Left ventricle myocardium inferior (tissue), 1 donor: Measurements from ENCODE around the gene NEURL1. TPM values are rescaled to one million over a fixed set of nuclear protein-coding genes. Genes with fewer than 3 reads are reported as not detected.

Experiments used
- DNase-seq: peaks from one replicate; pipeline ENCODE4 v3.0.0-alpha.2; 2020
- H3K27ac ChIP-seq: fragments of 200-600 bp; replicated peaks from 2 replicates; pipeline ENCODE4 v1.8.0; 2021
- H3K27me3 ChIP-seq: fragments of 200-600 bp; 2 replicates; pipeline ENCODE4 v1.8.0; 2021; ENCODE audit warnings: low read depth
- H3K36me3 ChIP-seq: fragments of 200-600 bp; 2 replicates; pipeline ENCODE4 v1.8.0; 2021
- H3K4me1 ChIP-seq: fragments of 200-600 bp; 2 replicates; pipeline ENCODE4 v1.8.0; 2021
- H3K4me3 ChIP-seq: fragments of 200-600 bp; 2 replicates; pipeline ENCODE4 v1.8.0; 2021; ENCODE audit warnings: mild to moderate bottlenecking, moderate library complexity
- H3K9me3 ChIP-seq: fragments of 200-600 bp; replicated peaks from 2 replicates; pipeline ENCODE4 v1.8.0; 2021
- intact Hi-C: fragments of 100-400 bp; cut with micrococcal nuclease; formaldehyde crosslinking; loops from one replicate; pipeline ENCODE4 v1.11.0; 2022
- total RNA-seq: library from RNA; stranded (reverse); fragmentation: NEBNext Ultra II Directional; extraction: Animal tissue kit (Norgen Biotek cat#: 25700); gene quantifications from one replicate; pipeline ENCODE4 v1.2.1, GENCODE V29; 2021
- TF ChIP-seq, protein P1 (sequence below): fragments of 200-600 bp; IDR thresholded peaks from 2 replicates; pipeline ENCODE4 v1.8.0; 2021; ENCODE audit warnings: antibody characterized with exemption, mild to moderate bottlenecking, borderline replicate concordance
- donor health status: DM: no; HTN: yes; CAD: no; lungs with severe emphysema.

Gene NEURL1
- total RNA-seq, 1 donor from 2014 or later: 0.14 TPM

GRCh38 chr10:103573205-103573487 lies 79.6 kb downstream of the NEURL1 start:
- Histone ChIP-seq H3K36me3 (no peaks in the 10 kb centered on the region), H3K27ac (no peak overlapping the region), H3K27me3 (peaks cover 37% of the 10 kb centered on the region), H3K4me3 (no peak overlapping the region), H3K9me3 (no peaks in the 10 kb centered on the region), H3K4me1 (no peaks in the 10 kb centered on the region)
- intact Hi-C loops: no loop called here
- DNase-seq: no peak
- TF ChIP-seq, protein P1, sequence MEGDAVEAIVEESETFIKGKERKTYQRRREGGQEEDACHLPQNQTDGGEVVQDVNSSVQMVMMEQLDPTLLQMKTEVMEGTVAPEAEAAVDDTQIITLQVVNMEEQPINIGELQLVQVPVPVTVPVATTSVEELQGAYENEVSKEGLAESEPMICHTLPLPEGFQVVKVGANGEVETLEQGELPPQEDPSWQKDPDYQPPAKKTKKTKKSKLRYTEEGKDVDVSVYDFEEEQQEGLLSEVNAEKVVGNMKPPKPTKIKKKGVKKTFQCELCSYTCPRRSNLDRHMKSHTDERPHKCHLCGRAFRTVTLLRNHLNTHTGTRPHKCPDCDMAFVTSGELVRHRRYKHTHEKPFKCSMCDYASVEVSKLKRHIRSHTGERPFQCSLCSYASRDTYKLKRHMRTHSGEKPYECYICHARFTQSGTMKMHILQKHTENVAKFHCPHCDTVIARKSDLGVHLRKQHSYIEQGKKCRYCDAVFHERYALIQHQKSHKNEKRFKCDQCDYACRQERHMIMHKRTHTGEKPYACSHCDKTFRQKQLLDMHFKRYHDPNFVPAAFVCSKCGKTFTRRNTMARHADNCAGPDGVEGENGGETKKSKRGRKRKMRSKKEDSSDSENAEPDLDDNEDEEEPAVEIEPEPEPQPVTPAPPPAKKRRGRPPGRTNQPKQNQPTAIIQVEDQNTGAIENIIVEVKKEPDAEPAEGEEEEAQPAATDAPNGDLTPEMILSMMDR: no peak

GRCh38 chr10:103574097-103575061 lies 80.9 kb downstream of the NEURL1 start:
- Histone ChIP-seq H3K4me3 (no peak overlapping the region), H3K27ac (no peak overlapping the region), H3K9me3 (no peaks in the 10 kb centered on the region), H3K27me3 (peaks cover 42% of the 10 kb centered on the region), H3K4me1 (no peaks in the 10 kb centered on the region), H3K36me3 (no peaks in the 10 kb centered on the region)
- intact Hi-C loops: no loop called here
- DNase-seq: no peak
- TF ChIP-seq, protein P1: no peak

- Histone ChIP-seq H3K9me3 (no peaks in the 10 kb centered on the region), H3K27me3 (peaks cover 54% of the 10 kb centered on the region), H3K4me3 (no peak overlapping the region), H3K36me3 (no peaks in the 10 kb centered on the region), H3K4me1 (peaks cover 6% of the 10 kb centered on the region), H3K27ac (no peak overlapping the region)
- intact Hi-C loops: no loop called here
- no peak for DNase-seq
- TF ChIP-seq, protein P1: no peak
Observed at GRCh38 chr10:103575416-103576075, 82.0 kb downstream of the NEURL1 start.

GRCh38 chr10:103576076-103576471 lies 82.6 kb downstream of the NEURL1 start:
- Histone ChIP-seq H3K9me3 (no peaks in the 10 kb centered on the region), H3K36me3 (no peaks in the 10 kb centered on the region), H3K4me3 (no peak overlapping the region), H3K4me1 (peaks cover 12% of the 10 kb centered on the region), H3K27me3 (peaks cover 55% of the 10 kb centered on the region), H3K27ac (no peak overlapping the region)
- DNase-seq: no peak
- intact Hi-C loops: no loop called here
- TF ChIP-seq, protein P1: no peak

- H3K9me3 ChIP-seq: no peaks in the 10 kb centered on the region
- H3K4me3 ChIP-seq: no peak overlapping the region
- intact Hi-C loops: no loop called here
- H3K4me1 ChIP-seq: peaks cover 12% of the 10 kb centered on the region
- no peaks in the 10 kb centered on the region for H3K36me3 ChIP-seq
- no peak for DNase-seq
- peaks cover 53% of the 10 kb centered on the region for H3K27me3 ChIP-seq
- H3K27ac ChIP-seq: no peak overlapping the region
- TF ChIP-seq, protein P1: no peak
Observed at GRCh38 chr10:103576862-103577261, 83.4 kb downstream of the NEURL1 start.
